H9 (cell line): ENCODE measurements around the gene MYRF. TPM values are rescaled to one million over a fixed set of nuclear protein-coding genes. Genes with fewer than 3 reads are reported as not detected.

Source experiments
- DNase-seq: peaks from one replicate; pipeline ENCODE4 v3.0.0-alpha.2; 2017
- H2AFZ ChIP-seq: one replicate; pipeline ENCODE4 v1.6.1; 2013; ENCODE audit warnings: mild to moderate bottlenecking, low read length, control low read depth, moderate library complexity
- H2AK5ac ChIP-seq: 2 replicates; pipeline ENCODE4 v1.6.1; 2013; ENCODE audit warnings: low read length, control low read depth, mixed read lengths; ENCODE audit not compliant: insufficient read length
- H2BK120ac ChIP-seq: one replicate; pipeline ENCODE4 v1.6.1; 2013; ENCODE audit warnings: low read depth, mild to moderate bottlenecking, low read length, control low read depth, inconsistent platforms; ENCODE audit not compliant: poor library complexity, severe bottlenecking
- H2BK12ac ChIP-seq: 2 replicates; pipeline ENCODE4 v1.6.1; 2013; ENCODE audit warnings: low read length, control low read depth, mixed read lengths, low read depth; ENCODE audit not compliant: insufficient read length
- H2BK15ac ChIP-seq: 2 replicates; pipeline ENCODE4 v1.6.1; 2013; ENCODE audit warnings: low read depth, low read length, control low read depth
- H2BK20ac ChIP-seq: one replicate; pipeline ENCODE4 v1.6.1; 2013; ENCODE audit warnings: low read depth, mild to moderate bottlenecking, low read length, control low read depth, inconsistent platforms; ENCODE audit not compliant: poor library complexity, severe bottlenecking
- H2BK5ac ChIP-seq: 2 replicates; pipeline ENCODE4 v1.6.1; 2013; ENCODE audit warnings: low read length, control low read depth, mixed read lengths; ENCODE audit not compliant: insufficient read length
- H3K14ac ChIP-seq: 2 replicates; pipeline ENCODE4 v1.6.1; 2013; ENCODE audit warnings: low read length, control low read depth; ENCODE audit not compliant: insufficient read depth
- H3K18ac ChIP-seq: 2 replicates; pipeline ENCODE4 v1.6.1; 2013; ENCODE audit warnings: low read depth, mild to moderate bottlenecking, mixed read lengths, low read length, control low read depth; ENCODE audit not compliant: insufficient read length
- H3K23ac ChIP-seq: 2 replicates; pipeline ENCODE4 v1.6.1; 2013; ENCODE audit warnings: low read length, control low read depth, mixed read lengths, low read depth; ENCODE audit not compliant: insufficient read length
- H3K23me2 ChIP-seq: 2 replicates; pipeline ENCODE4 v1.6.1; 2013; ENCODE audit warnings: low read depth, mild to moderate bottlenecking, mixed read lengths, low read length, control low read depth; ENCODE audit not compliant: insufficient read length, poor library complexity, severe bottlenecking
- H3K27ac ChIP-seq: 2 replicates; pipeline ENCODE4 v1.5.1; 2013; ENCODE audit warnings: low read length, control low read depth, mixed read lengths, low read depth; ENCODE audit not compliant: insufficient read length
- H3K27me3 ChIP-seq: 2 replicates; pipeline ENCODE4 v1.6.1; 2013; ENCODE audit warnings: low read length, control low read depth, inconsistent platforms; ENCODE audit not compliant: insufficient read depth
- H3K4ac ChIP-seq: 2 replicates; pipeline ENCODE4 v1.6.1; 2013; ENCODE audit warnings: low read depth, mild to moderate bottlenecking, control low read depth, inconsistent platforms, low read length, moderate library complexity
- H3K4me1 ChIP-seq: 2 replicates; pipeline ENCODE4 v1.6.1; 2013; ENCODE audit warnings: low read length, control low read depth, inconsistent platforms; ENCODE audit not compliant: insufficient read depth
- H3K4me2 ChIP-seq: 2 replicates; pipeline ENCODE4 v1.6.1; 2013; ENCODE audit warnings: low read length, control low read depth, mixed read lengths; ENCODE audit not compliant: insufficient read length, insufficient read depth
- H3K56ac ChIP-seq: 2 replicates; pipeline ENCODE4 v1.6.1; 2013; ENCODE audit warnings: low read depth, mild to moderate bottlenecking, mixed read lengths, low read length, control low read depth; ENCODE audit not compliant: insufficient read length
- H3K79me1 ChIP-seq: 2 replicates; pipeline ENCODE4 v1.6.1; 2013; ENCODE audit warnings: low read depth, mild to moderate bottlenecking, moderate library complexity, low read length, control low read depth, inconsistent platforms; ENCODE audit not compliant: insufficient read depth, poor library complexity, severe bottlenecking
- H3K79me2 ChIP-seq: 2 replicates; pipeline ENCODE4 v1.6.1; 2013; ENCODE audit warnings: low read length, control low read depth, inconsistent platforms; ENCODE audit not compliant: insufficient read depth
- H3K9ac ChIP-seq: 2 replicates; pipeline ENCODE4 v1.6.1; 2013; ENCODE audit warnings: low read length, control low read depth, mixed read lengths; ENCODE audit not compliant: insufficient read length; ENCODE audit errors: extremely low read depth
- H3K9me3 ChIP-seq: one replicate; pipeline ENCODE4 v1.6.1; 2013; ENCODE audit warnings: low read depth, low read length, inconsistent platforms; ENCODE audit not compliant: control insufficient read depth
- H3T11ph ChIP-seq: one replicate; pipeline ENCODE4 v1.6.1; 2013; ENCODE audit warnings: mild to moderate bottlenecking, low read length, control low read depth, inconsistent platforms
- H4K20me1 ChIP-seq: one replicate; pipeline ENCODE4 v1.6.1; 2013; ENCODE audit not compliant: control insufficient read depth, insufficient read length, insufficient read depth
- H4K5ac ChIP-seq: 2 replicates; pipeline ENCODE4 v1.6.1; 2013; ENCODE audit warnings: low read depth, mild to moderate bottlenecking, mixed read lengths, low read length, control low read depth; ENCODE audit not compliant: insufficient read length
- H4K8ac ChIP-seq: replicated peaks from 2 replicates; pipeline ENCODE4 v1.6.1; 2013; ENCODE audit warnings: low read length, control low read depth, mixed read lengths, low read depth; ENCODE audit not compliant: insufficient read length
- H4K91ac ChIP-seq: 2 replicates; pipeline ENCODE4 v1.6.1; 2013; ENCODE audit warnings: low read depth, mild to moderate bottlenecking, moderate library complexity, mixed read lengths, low read length, control low read depth; ENCODE audit not compliant: insufficient read length
- H3K27ac Mint-ChIP-seq, 3 experiments: 2 replicates in 2 of 3; 3 replicates in 1 of 3; pipeline ENCODE4 v1.8.0; 2020 to 2021; ENCODE audit warnings: mixed read lengths in 3 of 3, mild to moderate bottlenecking in 1 of 3, moderate library complexity in 1 of 3
- H3K27me3 Mint-ChIP-seq: 2 replicates; pipeline ENCODE4 v1.8.0; 2021; ENCODE audit warnings: low read depth, mild to moderate bottlenecking, moderate library complexity, mixed read lengths
- H3K36me3 Mint-ChIP-seq, 3 experiments: 2 replicates in 2 of 3; 3 replicates in 1 of 3; pipeline ENCODE4 v1.8.0; 2020 to 2021; ENCODE audit warnings: low read depth in 3 of 3, mixed read lengths in 3 of 3; ENCODE audit not compliant: insufficient read depth in 1 of 3
- H3K4me1 Mint-ChIP-seq, 2 experiments: 2 replicates each; pipeline ENCODE4 v1.8.0; 2020; ENCODE audit warnings: mixed read lengths in 2 of 2
- H3K4me3 Mint-ChIP-seq, 2 experiments: 2 replicates in 1 of 2; 3 replicates in 1 of 2; pipeline ENCODE4 v1.8.0; 2020 to 2021; ENCODE audit warnings: mild to moderate bottlenecking in 2 of 2, mixed read lengths in 2 of 2, moderate library complexity in 1 of 2
- H3K9me3 Mint-ChIP-seq, 2 experiments: 2 replicates in 1 of 2; 3 replicates in 1 of 2; pipeline ENCODE4 v1.8.0; 2020; ENCODE audit warnings: mild to moderate bottlenecking in 2 of 2, mixed read lengths in 2 of 2, moderate library complexity in 1 of 2
- WGBS: extraction: QIAGEN DNeasy Blood & Tissue Kit; methylation state at CpG from one replicate; pipeline ENCODE4 v1.1.7; 2013; ENCODE audit warnings: missing lambda C conversion rate, low lambda C conversion rate, mixed read lengths; ENCODE audit not compliant: insufficient read length; ENCODE audit errors: extremely low coverage; 5-methylcytosine and 5-hydroxymethylcytosine counted together
- total RNA-seq: library from RNA; stranded (reverse); gene quantifications from 2 replicates; pipeline ENCODE4 v1.2.1, GENCODE V29; 2021
- TF ChIP-seq, protein P1 (sequence below): fragments of 200-600 bp; sonication (generic); conservative IDR thresholded peaks from 3 replicates; pipeline ENCODE4 v1.8.0; 2021; ENCODE audit warnings: antibody characterized with exemption, mild to moderate bottlenecking

Gene MYRF
- total RNA-seq, 1 experiment from 2014 or later: 13.9 TPM

- no peak overlapping the region for H2AFZ ChIP-seq
- no peaks in the 10 kb centered on the region for H3K79me1 ChIP-seq
- no peaks in the 10 kb centered on the region; the same call in 1 of the 2 replicates for H3K4me1 ChIP-seq
- H3K23me2 ChIP-seq: no peaks in the 10 kb centered on the region
- TF ChIP-seq, protein P1, sequence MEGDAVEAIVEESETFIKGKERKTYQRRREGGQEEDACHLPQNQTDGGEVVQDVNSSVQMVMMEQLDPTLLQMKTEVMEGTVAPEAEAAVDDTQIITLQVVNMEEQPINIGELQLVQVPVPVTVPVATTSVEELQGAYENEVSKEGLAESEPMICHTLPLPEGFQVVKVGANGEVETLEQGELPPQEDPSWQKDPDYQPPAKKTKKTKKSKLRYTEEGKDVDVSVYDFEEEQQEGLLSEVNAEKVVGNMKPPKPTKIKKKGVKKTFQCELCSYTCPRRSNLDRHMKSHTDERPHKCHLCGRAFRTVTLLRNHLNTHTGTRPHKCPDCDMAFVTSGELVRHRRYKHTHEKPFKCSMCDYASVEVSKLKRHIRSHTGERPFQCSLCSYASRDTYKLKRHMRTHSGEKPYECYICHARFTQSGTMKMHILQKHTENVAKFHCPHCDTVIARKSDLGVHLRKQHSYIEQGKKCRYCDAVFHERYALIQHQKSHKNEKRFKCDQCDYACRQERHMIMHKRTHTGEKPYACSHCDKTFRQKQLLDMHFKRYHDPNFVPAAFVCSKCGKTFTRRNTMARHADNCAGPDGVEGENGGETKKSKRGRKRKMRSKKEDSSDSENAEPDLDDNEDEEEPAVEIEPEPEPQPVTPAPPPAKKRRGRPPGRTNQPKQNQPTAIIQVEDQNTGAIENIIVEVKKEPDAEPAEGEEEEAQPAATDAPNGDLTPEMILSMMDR: no peak
- no peaks in the 10 kb centered on the region for H3K79me2 ChIP-seq
- no peak overlapping the region for H3K23ac ChIP-seq
- H3K9me3 ChIP-seq: no peaks in the 10 kb centered on the region
- H3K4me2 ChIP-seq: no peak overlapping the region
- no peak overlapping the region for H3T11ph ChIP-seq
- H2BK20ac ChIP-seq: no peak overlapping the region
- H3K36me3 Mint-ChIP-seq: no peaks in the 10 kb centered on the region; a peak in 1 of 7 replicates
- H3K4me1 Mint-ChIP-seq: peaks cover 28 to 45% of the 10 kb centered on the region in 2 experiments
- no CpG with 5 or more reads among the region's 15 CpGs for WGBS
- no peak overlapping the region for H3K27ac ChIP-seq
- no peaks in the 10 kb centered on the region for H3K9me3 Mint-ChIP-seq
- H3K9ac ChIP-seq: no peak overlapping the region
- no peak overlapping the region; a peak in 1 of 5 replicates for H3K4me3 Mint-ChIP-seq
- no peak overlapping the region for H4K91ac ChIP-seq
- DNase-seq: no peak
- H3K18ac ChIP-seq: no peak overlapping the region
- no peaks in the 10 kb centered on the region for H4K20me1 ChIP-seq
- no peak overlapping the region for H2BK120ac ChIP-seq
- no peak overlapping the region for H3K27ac Mint-ChIP-seq
- H3K27me3 Mint-ChIP-seq: no peaks in the 10 kb centered on the region
- no peak overlapping the region for H4K5ac ChIP-seq
- no peak overlapping the region for H2AK5ac ChIP-seq
- no peak overlapping the region for H3K14ac ChIP-seq
- no peak overlapping the region for H2BK5ac ChIP-seq
- no peak overlapping the region for H2BK12ac ChIP-seq
- H4K8ac ChIP-seq: no peak overlapping the region
- no peak overlapping the region for H2BK15ac ChIP-seq
- H3K27me3 ChIP-seq: no peaks in the 10 kb centered on the region
- H3K4ac ChIP-seq: no peak overlapping the region
- no peak overlapping the region for H3K56ac ChIP-seq
Observed at GRCh38 chr11:61762798-61763197, 10.4 kb downstream of the MYRF start.
